ENCODE measurements around the gene MAMDC2. TPM values are rescaled to one million over a fixed set of nuclear protein-coding genes. Genes with fewer than 3 reads are reported as not detected.

The MAMDC2 gene
- total RNA-seq, 1 donor from 2014 or later, result 0.10 TPM

DNA sequence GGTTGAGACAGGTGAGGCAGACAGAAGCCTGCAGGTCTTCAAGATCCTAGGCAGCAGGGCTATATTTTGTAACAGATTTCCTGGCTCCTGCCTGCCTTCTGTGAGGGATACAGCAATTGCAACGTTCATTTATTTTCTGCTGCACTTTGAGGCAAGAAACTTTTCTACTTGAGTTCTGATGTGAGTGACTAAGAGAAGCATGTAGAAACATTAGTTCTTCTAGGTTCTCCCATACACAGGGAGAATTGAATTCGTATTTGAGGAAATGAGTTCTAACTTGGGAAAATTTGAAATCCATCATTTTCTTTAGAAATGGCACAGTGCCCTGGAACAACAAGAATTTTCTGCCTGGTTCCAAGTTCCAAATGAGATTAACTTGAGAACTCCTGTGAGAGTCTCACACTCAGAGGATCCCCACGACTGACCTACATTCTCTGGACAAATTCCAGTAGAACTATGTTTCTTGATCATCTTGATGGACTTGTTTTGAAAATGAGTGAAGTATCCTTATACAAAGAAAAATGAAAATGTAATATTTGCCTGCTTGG lies 15.0 kb downstream of the MAMDC2 start:
- Mint-ChIP-seq H3K4me1 (ENCODE audit: unreplicated experiment) (no peaks in the 10 kb centered on the region), H3K9me3 (ENCODE audit: unreplicated experiment) (no peaks in the 10 kb centered on the region), H3K27me3 (ENCODE audit: unreplicated experiment) (peaks cover 1% of the 10 kb centered on the region), H3K27ac (ENCODE audit: unreplicated experiment) (no peak overlapping the region), H3K36me3 (ENCODE audit: low read depth, unreplicated experiment) (no peaks in the 10 kb centered on the region), H3K4me3 (ENCODE audit: unreplicated experiment) (no peak overlapping the region)
- DNase-seq (ENCODE audit: low spot score), result no peak
- TF ChIP-seq, protein P1, sequence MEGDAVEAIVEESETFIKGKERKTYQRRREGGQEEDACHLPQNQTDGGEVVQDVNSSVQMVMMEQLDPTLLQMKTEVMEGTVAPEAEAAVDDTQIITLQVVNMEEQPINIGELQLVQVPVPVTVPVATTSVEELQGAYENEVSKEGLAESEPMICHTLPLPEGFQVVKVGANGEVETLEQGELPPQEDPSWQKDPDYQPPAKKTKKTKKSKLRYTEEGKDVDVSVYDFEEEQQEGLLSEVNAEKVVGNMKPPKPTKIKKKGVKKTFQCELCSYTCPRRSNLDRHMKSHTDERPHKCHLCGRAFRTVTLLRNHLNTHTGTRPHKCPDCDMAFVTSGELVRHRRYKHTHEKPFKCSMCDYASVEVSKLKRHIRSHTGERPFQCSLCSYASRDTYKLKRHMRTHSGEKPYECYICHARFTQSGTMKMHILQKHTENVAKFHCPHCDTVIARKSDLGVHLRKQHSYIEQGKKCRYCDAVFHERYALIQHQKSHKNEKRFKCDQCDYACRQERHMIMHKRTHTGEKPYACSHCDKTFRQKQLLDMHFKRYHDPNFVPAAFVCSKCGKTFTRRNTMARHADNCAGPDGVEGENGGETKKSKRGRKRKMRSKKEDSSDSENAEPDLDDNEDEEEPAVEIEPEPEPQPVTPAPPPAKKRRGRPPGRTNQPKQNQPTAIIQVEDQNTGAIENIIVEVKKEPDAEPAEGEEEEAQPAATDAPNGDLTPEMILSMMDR (IDR thresholded peaks at IDR 0.05; ENCODE audit: unreplicated experiment), result no peak

DNA sequence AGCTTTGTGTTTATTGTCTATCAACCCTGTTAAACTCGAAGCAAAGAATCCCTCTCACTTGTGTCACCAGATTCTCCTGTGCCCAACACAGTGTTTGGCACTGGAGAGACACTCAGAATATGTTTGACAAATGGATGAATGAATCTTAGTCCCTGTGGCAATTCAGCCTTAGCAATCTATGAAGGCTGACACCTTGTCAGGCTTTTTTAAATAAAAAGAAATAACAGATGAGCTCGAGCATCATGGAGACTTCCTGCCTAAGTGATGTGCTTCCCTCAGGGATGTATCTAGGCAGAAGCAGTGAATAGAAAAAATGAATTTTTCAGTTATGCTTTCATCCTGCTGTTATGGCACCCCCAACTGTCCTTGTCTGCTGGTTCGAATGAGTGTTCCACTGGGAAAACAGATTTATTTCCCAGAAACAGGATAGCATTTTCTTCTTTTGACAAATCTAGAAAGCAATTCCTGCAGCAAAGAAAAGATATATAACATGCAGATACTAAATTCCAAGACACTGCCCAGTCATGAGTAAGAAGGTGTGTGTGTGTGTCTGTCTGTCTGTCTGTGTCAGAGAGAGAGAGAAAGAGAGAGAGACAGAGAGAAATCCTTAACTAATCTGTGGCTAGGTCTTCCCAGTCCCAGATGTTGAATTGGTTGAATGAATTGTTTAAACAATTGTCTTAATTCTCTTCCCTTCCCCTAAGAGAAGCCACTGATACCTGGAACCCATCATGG lies 16.7 kb downstream of the MAMDC2 start:
- H3K36me3 Mint-ChIP-seq (ENCODE audit: low read depth, unreplicated experiment), result no peaks in the 10 kb centered on the region
- no peaks in the 10 kb centered on the region for H3K9me3 Mint-ChIP-seq (ENCODE audit: unreplicated experiment)
- H3K27ac Mint-ChIP-seq (ENCODE audit: unreplicated experiment), result no peak overlapping the region
- TF ChIP-seq, protein P1 (IDR thresholded peaks at IDR 0.05; ENCODE audit: unreplicated experiment), result no peak
- no peak for DNase-seq (ENCODE audit: low spot score)
- no peaks in the 10 kb centered on the region for H3K4me1 Mint-ChIP-seq (ENCODE audit: unreplicated experiment)
- H3K27me3 Mint-ChIP-seq (ENCODE audit: unreplicated experiment), result peaks cover 1% of the 10 kb centered on the region
- H3K4me3 Mint-ChIP-seq (ENCODE audit: unreplicated experiment), result no peak overlapping the region

DNA sequence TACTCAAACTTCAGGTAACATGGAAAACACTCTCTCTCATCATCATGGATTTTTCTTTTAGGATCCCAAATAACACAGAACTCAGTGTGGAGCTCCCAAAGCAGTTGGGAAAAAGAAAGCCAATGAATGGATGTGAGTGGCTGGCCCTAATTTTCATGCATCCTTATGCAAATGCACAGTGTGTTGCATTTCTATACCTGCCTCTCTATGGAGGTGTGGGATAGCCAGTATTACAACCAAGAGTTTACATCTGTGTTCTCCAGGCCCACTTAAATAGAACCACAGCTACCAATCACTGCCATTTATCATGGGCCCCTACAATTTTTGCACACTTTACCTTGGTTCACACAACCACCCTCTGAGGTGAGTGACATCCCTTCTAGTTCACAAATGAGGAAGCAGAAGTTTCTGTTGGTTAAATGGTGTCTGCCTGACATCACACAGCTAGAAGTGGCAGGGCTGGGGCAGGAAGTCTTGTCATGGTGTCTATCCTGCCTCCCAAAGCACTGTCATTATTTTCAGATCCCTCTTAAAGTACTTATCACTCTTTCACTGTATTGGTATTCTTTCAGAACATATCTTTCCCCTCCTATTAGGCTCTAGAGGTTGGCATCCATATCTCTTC lies 17.3 kb downstream of the MAMDC2 start:
- H3K4me3 Mint-ChIP-seq (ENCODE audit: unreplicated experiment), result no peak overlapping the region
- no peak overlapping the region for H3K27ac Mint-ChIP-seq (ENCODE audit: unreplicated experiment)
- DNase-seq (ENCODE audit: low spot score), result no peak
- TF ChIP-seq, protein P1 (IDR thresholded peaks at IDR 0.05; ENCODE audit: unreplicated experiment), result no peak
- no peaks in the 10 kb centered on the region for H3K4me1 Mint-ChIP-seq (ENCODE audit: unreplicated experiment)
- H3K36me3 Mint-ChIP-seq (ENCODE audit: low read depth, unreplicated experiment), result no peaks in the 10 kb centered on the region
- no peaks in the 10 kb centered on the region for H3K9me3 Mint-ChIP-seq (ENCODE audit: unreplicated experiment)
- peaks cover 1% of the 10 kb centered on the region for H3K27me3 Mint-ChIP-seq (ENCODE audit: unreplicated experiment)

DNA sequence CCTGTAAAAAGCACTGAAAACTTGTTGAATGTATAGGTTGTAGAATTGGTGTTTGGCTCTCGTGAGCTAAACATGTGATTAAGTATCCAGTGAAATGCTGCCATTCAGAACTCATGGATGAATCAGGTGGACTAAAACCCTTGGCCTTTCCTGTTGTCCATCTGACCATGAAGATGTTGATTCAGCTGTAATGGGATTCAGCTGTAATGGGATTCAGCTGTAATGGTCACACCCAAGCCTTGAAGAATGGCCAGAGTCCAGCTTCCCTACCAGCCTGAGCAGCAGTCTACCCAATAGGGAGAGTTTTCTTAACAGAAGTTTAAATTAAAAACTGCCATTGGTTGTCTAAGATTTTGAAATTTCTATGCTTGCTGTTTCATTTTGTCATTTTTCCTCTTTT lies 18.1 kb downstream of the MAMDC2 start:
- Mint-ChIP-seq H3K9me3 (ENCODE audit: unreplicated experiment) (no peaks in the 10 kb centered on the region), H3K4me3 (ENCODE audit: unreplicated experiment) (no peak overlapping the region), H3K4me1 (ENCODE audit: unreplicated experiment) (no peaks in the 10 kb centered on the region), H3K27ac (ENCODE audit: unreplicated experiment) (no peak overlapping the region), H3K27me3 (ENCODE audit: unreplicated experiment) (peaks cover 1% of the 10 kb centered on the region), H3K36me3 (ENCODE audit: low read depth, unreplicated experiment) (no peaks in the 10 kb centered on the region)
- no peak for DNase-seq (ENCODE audit: low spot score)
- TF ChIP-seq, protein P1 (IDR thresholded peaks at IDR 0.05; ENCODE audit: unreplicated experiment), result no peak

DNA sequence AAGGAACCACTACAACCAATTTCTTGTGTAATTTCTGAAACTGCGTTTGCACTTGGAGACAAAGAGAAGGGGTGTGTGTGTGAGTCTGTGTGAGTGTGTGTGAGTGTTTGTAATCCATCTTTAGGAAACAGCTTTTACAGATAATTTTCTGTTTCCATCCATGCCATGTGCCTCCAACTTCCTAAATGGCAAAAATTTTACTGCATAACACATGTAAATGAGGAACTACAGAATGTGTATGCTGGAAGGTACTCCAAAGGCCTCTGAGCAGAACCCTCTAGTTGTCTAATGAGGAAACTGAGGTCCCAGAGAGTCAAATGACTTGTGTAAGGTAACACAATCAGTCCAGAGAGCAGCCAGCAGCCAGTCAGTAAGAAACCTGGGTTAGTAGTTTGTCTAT lies 20.8 kb downstream of the MAMDC2 start:
- H3K36me3 Mint-ChIP-seq (ENCODE audit: low read depth, unreplicated experiment), result no peaks in the 10 kb centered on the region
- H3K27me3 Mint-ChIP-seq (ENCODE audit: unreplicated experiment), result peaks cover 1% of the 10 kb centered on the region
- no peaks in the 10 kb centered on the region for H3K9me3 Mint-ChIP-seq (ENCODE audit: unreplicated experiment)
- no peak for DNase-seq (ENCODE audit: low spot score)
- no peak overlapping the region for H3K27ac Mint-ChIP-seq (ENCODE audit: unreplicated experiment)
- H3K4me3 Mint-ChIP-seq (ENCODE audit: unreplicated experiment), result no peak overlapping the region
- TF ChIP-seq, protein P1 (IDR thresholded peaks at IDR 0.05; ENCODE audit: unreplicated experiment), result no peak
- no peaks in the 10 kb centered on the region for H3K4me1 Mint-ChIP-seq (ENCODE audit: unreplicated experiment)

Measured in endothelial cell (in vitro differentiated cells).